HG02885 (cell line): ENCODE measurements around the gene STARD3NL.
A peak's percentile ranks its signal among the peaks of the same experiment; 100 is the strongest.
"Not testable (repeated sequence)": the region's sequence is repeated elsewhere in the genome, so short reads cannot be mapped to it uniquely, and the experiment has no call there.

Experiments used
- ATAC-seq: cut with Tn5 transposase; IDR thresholded peaks from one replicate; pipeline ENCODE4 v1.9.1; 2021; ENCODE audit warnings: mild to moderate bottlenecking; ENCODE audit not compliant: unreplicated experiment, poor library complexity

STARD3NL gene

GRCh38 chr7:38217672-38218071 lies 39.6 kb downstream of the STARD3NL start:
- no peak for ATAC-seq

DNA sequence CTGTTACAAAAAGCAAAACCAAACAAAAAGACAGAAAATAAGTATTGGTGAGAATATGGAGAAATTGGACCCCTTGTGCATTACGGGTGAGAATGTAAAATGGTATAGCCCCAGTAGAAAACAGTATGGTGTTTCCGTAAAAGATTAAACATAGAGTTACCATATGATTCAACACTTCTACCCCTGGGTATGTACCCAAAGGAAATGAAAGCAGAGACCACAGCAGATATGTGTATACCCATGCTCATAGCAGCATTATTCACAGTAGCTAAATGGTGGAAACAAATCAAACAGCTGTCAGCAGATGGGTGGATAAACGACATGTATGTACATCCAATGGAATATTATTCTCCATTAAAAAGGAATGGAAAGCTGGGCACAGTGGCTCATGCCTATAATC lies 42.4 kb downstream of the STARD3NL start:
- ATAC-seq, result no peak

- peak; percentile 71 for ATAC-seq
These were observed 44.5 kb downstream of the STARD3NL start for GRCh38 chr7:38222481-38223096.

- ATAC-seq, result no peak
These were observed 45.3 kb downstream of the STARD3NL start for GRCh38 chr7:38223306-38223705.

DNA sequence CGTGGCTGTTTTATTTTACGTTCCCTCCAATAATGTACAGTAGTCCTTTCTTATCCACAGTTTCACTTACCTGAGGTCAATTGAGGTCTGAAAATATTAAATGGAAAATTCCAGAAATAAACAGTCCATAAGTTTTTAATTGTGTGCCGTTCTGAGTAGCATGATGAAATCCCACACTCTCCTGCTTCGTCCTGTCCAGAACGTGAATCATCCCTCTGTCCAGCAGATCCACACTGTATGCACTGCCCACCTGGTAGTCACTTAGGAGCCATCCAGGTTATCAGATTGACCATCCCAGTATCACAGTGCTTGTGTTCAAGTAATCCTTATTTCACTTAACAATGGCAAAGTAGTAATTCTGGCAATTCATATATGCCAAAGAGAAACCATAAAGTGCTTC lies 46.3 kb downstream of the STARD3NL start:
- no peak for ATAC-seq

DNA sequence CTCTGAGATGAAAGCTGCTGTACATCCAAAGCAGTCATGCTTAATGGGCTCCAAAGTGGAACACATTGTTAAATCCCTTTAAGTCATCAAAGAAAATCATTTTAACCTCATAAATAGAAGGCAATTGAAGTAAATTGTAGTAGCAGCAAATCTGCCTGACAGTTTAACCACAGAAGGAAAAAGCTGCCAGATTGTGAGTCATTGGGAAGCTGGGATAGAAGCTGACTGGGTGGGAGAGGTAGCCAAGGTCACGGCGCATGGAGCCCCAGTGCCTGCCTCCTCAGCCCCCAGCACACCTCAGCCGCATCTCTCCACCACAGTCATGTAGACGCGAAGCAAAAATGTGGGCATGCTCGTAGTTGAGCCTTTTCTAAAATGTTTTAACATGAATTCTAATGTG lies 51.3 kb downstream of the STARD3NL start:
- ATAC-seq, result no peak

DNA sequence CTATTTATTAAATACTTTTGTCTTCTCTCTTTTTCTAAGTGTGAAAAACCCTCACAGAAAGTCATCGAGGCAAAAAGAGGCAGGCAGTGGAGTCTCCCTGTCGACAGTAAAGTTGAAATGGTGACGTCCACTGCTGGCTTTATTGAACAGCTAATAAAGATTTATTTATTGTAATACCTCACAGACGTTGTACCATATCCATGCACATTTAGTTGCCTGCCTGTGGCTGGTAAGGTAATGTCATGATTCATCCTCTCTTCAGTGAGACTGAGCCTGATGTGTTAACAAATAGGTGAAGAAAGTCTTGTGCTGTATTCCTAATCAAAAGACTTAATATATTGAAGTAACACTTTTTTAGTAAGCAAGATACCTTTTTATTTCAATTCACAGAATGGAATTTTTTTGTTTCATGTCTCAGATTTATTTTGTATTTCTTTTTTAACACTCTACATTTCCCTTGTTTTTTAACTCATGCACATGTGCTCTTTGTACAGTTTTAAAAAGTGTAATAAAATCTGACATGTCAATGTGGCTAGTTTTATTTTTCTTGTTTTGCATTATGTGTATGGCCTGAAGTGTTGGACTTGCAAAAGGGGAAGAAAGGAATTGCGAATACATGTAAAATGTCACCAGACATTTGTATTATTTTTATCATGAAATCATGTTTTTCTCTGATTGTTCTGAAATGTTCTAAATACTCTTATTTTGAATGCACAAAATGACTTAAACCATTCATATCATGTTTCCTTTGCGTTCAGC lies 52.0 kb downstream of the STARD3NL start:
- no peak for ATAC-seq

GRCh38 chr7:38232502-38233366 lies 54.7 kb downstream of the STARD3NL start:
- ATAC-seq, result peak; percentile 90

DNA sequence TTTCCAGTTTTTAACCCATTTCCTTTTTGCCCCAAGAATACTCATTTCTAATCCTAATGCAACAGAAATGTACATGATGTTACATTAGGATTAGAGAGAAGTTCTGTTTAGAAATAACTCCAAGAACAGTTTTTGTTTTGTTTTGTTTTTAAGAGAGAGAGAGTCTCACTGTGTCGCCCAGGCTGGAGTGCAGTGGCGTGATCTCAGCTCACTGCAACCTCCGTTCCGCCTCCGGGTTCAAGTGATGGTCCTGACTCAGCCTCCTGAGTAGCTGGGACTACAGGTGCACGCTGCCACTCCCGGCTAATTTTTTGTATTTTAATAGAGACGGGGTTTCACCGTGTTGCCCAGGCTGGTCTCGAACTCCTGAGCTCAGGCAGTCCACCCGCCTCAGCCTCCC lies 56.7 kb downstream of the STARD3NL start:
- not testable (repeated sequence) for ATAC-seq

GRCh38 chr7:38235606-38236005 lies 57.6 kb downstream of the STARD3NL start:
- ATAC-seq, result no peak

GRCh38 chr7:38239129-38239528 lies 61.1 kb downstream of the STARD3NL start:
- ATAC-seq, result not testable (repeated sequence)

- no peak for ATAC-seq
These were observed 63.0 kb downstream of the STARD3NL start for GRCh38 chr7:38241071-38241470.

DNA sequence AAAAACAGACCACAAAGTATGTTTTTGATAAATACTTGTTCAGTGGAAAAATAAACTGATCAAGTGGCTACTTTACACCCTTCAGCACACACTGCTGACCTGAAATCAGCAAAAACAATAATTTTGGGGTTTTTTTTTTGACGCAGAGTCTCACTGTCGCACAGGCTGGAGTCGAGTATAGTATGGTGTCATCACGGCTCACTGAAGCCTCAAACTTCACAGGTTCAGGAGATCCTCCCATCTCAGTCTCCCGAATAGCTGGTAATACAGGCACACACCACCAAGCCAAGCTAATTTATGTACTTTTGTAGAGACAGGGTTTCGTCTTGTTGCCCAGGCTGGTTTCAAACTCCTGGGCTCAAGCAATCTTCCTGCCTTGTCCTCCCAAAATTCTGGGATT lies 64.8 kb downstream of the STARD3NL start:
- ATAC-seq, result no peak

DNA sequence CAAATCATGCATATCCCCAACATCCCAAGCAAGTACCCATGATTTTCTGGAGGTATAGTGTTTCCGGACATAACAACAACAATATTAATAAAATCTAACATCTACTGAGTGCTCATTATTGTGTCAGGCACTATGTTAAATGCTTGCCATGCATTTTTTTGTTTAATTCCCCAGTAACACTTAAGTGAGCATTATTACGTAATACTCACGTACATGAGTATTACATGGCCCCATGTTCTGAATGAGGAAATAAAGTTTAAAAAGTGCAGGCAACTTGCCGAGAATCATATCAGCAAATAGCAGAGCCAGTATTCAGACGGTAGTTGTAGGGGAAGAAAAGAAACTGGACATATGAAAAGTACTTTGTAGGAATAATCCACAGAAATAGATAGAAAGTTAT lies 65.3 kb downstream of the STARD3NL start:
- not testable (repeated sequence) for ATAC-seq

DNA sequence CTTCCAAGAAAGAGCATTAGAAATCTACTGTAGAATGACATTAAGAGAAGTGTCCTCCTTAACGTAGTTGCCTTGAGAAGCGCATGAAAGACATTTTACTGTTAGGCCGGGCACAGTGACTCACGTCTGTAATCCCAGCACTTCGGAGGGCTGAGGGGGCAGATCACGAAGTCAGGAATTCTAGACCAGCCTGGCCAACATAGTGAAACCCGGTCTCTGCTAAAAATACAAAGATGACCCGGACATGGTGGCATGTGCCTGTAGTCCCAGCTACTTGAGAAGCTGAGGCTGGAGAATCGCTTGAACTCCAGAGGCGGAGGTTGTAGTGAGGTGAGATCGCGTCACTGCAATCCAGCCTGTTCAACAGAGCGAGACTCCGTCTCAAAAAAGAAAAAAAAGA lies 66.5 kb downstream of the STARD3NL start:
- no peak for ATAC-seq

DNA sequence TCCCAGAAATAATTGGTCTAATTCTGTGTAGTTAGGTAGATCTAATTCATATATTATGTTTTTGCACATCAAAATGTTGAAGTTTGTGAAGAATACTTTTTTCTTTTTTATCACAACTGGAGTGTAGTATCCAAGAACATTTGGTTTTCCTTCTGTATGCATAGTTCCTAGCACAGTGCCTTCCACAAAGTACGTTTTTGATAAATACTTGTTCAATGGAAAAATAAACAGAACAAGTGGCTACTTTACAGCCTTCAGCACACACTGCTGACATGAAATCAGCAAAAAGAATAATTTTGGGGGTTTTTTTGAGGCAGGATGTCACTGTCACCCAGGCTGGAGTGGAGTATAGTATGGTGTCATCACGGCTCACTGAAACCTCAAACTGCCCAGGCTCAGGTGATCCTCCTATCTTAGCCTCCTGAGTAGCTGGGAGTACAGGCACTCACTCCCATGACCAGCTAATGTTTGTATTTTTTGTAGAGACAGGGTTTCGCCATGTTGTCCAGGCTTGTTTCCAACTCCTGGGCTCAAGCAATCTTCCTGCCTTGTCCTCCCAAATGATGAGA lies 67.4 kb downstream of the STARD3NL start:
- ATAC-seq, result no peak

DNA sequence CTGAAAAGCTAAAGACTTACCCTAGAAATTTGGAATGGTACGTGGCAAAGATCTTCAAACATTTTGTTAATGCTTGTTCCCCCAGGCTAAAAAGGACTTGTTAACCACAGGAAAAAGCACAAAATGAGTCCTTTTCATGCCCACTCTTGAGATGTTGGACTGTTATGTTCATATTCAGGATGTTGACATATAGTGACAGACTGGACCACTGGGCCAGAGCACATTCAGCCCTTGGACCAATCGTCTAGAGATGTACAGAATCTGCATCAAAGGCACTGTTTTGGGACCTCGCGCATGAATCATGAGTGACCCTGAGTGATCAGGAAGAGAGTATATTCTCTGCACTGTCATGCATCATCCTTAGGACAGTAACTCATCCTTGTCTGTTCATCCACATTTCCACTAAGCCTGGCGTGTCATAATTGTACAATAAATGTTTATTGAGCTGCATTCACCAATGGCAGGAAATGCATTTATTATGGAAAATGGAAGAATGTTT lies 70.1 kb downstream of the STARD3NL start:
- ATAC-seq, result no peak

- not testable (repeated sequence) for ATAC-seq
These were observed 71.8 kb downstream of the STARD3NL start for GRCh38 chr7:38249849-38250248.

GRCh38 chr7:38257350-38257677 lies 79.3 kb downstream of the STARD3NL start:
- no peak for ATAC-seq

- ATAC-seq, result not testable (repeated sequence)
These were observed 81.1 kb downstream of the STARD3NL start for GRCh38 chr7:38259157-38259556.

DNA sequence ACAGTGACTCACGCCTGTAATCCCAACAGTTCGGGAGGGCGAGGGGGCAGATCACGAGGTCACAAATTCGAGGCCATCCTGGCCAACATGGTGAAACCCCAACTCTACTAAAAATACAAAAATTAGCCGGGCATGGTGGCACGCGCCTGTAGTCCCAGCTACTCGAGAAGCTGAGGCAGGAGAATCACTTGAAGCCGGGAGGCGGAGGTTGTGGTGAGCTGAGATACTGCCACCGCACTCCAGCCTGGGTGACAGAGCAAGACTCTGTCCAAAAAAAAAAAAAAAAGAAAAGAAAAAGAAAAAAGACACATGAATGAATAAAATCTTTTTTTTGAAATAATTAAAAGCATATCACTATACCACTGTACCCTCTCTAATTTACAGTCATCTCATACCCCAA lies 83.6 kb downstream of the STARD3NL start:
- ATAC-seq, result not testable (repeated sequence)
